AG04450 (cell line): ENCODE measurements around the gene ACVR2B. TPM values are rescaled to one million over a fixed set of nuclear protein-coding genes. Genes with fewer than 3 reads are reported as not detected.

ENCODE experiments used
- CTCF ChIA-PET: fragments of 300-600, 350-600 bp; formaldehyde crosslinking; extraction: SDS; loops from one replicate; lab custom pipeline; 2022; ENCODE audit warnings: antibody characterized with exemption, inconsistent platforms; lab: Charles Lee
- POLR2A ChIA-PET: fragments of 350-600 bp; formaldehyde crosslinking; extraction: SDS; loops from one replicate; lab custom pipeline; 2021; ENCODE audit warnings: antibody characterized with exemption, inconsistent platforms; lab: Yijun Ruan, JAX
- DNase-seq: peaks from one replicate; pipeline ENCODE4 v3.0.0-alpha.2; 2011; ENCODE audit warnings: low read depth, low spot score
- H3K27ac ChIP-seq: one replicate; pipeline ENCODE4 v1.5.1; 2012; ENCODE audit warnings: low read depth, low read length, control low read depth
- H3K27me3 ChIP-seq: one replicate; pipeline ENCODE4 v1.6.0; 2012; ENCODE audit warnings: low read length; ENCODE audit not compliant: control insufficient read depth, insufficient read depth
- H3K4me3 ChIP-seq: 2 replicates; pipeline ENCODE4 v1.5.1; 2011; ENCODE audit warnings: mild to moderate bottlenecking, low read depth, low read length, control low read depth
- H3K9me3 ChIP-seq: 2 replicates; pipeline ENCODE4 v1.5.1; 2012; ENCODE audit warnings: low read length; ENCODE audit not compliant: control insufficient read depth, insufficient read depth
- polyA plus RNA-seq: library from polyadenylated mRNA; depleted of rRNA; stranded (reverse); fragments of >200 nt; gene quantifications from 2 replicates; pipeline ENCODE4 v1.2.3, GENCODE V29; 2011
- TF ChIP-seq, protein P1 (sequence below): IDR thresholded peaks from 2 replicates; pipeline ENCODE4 v1.5.1; 2011; ENCODE audit warnings: low read depth, low read length, control low read depth, inconsistent platforms

The ACVR2B gene
- polyA plus RNA-seq, 1 experiment, result 1.0 TPM

DNA sequence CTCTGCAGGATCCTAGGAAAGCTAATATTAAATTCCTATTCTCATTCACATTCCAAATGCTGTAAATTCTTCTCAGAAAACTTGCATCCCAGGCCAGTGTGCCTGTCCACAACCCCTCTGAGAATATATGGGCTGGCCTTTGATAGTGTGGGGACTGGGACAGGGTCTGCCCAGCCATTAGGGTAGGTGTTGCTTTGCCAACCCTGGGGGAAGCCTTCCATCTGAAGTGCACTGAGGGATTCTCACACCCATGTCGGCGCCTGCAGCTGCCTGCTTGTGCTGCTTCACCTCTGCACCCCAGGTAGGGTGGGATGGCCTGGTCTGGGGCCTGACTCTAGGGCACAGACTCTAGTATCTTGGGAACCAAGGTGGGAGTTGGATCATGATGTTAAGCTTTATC lies 27.2 kb downstream of the ACVR2B start:
- TF ChIP-seq, protein P1, sequence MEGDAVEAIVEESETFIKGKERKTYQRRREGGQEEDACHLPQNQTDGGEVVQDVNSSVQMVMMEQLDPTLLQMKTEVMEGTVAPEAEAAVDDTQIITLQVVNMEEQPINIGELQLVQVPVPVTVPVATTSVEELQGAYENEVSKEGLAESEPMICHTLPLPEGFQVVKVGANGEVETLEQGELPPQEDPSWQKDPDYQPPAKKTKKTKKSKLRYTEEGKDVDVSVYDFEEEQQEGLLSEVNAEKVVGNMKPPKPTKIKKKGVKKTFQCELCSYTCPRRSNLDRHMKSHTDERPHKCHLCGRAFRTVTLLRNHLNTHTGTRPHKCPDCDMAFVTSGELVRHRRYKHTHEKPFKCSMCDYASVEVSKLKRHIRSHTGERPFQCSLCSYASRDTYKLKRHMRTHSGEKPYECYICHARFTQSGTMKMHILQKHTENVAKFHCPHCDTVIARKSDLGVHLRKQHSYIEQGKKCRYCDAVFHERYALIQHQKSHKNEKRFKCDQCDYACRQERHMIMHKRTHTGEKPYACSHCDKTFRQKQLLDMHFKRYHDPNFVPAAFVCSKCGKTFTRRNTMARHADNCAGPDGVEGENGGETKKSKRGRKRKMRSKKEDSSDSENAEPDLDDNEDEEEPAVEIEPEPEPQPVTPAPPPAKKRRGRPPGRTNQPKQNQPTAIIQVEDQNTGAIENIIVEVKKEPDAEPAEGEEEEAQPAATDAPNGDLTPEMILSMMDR, result no peak
- H3K27me3 ChIP-seq, result no peaks in the 10 kb centered on the region
- POLR2A ChIA-PET, result no interaction called here
- H3K27ac ChIP-seq, result no peak overlapping the region
- H3K9me3 ChIP-seq, result no peaks in the 10 kb centered on the region; the same call in 1 of the 2 replicates
- no peak overlapping the region for H3K4me3 ChIP-seq
- CTCF ChIA-PET, result interaction anchor here (0.7 to 6.5 kb wide), 25 partner anchors 9 to 483 kb away, joined by 3 to 117 read pairs (median 5); partner anchors contain the start of genes ACAA1, ACVR2B, EXOG and XYLB
- no peak for DNase-seq

DNA sequence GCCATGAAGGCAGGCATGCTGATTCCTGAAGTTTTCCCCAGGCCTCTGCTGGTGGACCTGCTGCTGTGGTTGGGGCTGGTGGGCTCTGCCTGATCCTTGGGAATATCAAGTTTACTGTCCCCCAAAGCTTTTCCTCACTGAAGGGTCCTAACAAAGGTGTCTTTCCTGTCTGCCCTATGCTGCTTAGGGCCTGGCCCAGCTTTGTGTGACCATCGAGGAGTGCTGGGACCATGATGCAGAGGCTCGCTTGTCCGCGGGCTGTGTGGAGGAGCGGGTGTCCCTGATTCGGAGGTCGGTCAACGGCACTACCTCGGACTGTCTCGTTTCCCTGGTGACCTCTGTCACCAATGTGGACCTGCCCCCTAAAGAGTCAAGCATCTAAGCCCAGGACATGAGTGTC lies 29.3 kb downstream of the ACVR2B start:
- Histone ChIP-seq H3K9me3 (no peaks in the 10 kb centered on the region; the same call in 1 of the 2 replicates), H3K27ac (no peak overlapping the region), H3K27me3 (no peaks in the 10 kb centered on the region), H3K4me3 (no peak overlapping the region)
- DNase-seq, result no peak
- POLR2A ChIA-PET, result no interaction called here
- TF ChIP-seq, protein P1, result no peak
- CTCF ChIA-PET, result interaction anchor here (6.5 kb wide), 1 partner anchor 138 kb away, joined by 117 read pairs; the partner anchor contains the start of gene XYLB

DNA sequence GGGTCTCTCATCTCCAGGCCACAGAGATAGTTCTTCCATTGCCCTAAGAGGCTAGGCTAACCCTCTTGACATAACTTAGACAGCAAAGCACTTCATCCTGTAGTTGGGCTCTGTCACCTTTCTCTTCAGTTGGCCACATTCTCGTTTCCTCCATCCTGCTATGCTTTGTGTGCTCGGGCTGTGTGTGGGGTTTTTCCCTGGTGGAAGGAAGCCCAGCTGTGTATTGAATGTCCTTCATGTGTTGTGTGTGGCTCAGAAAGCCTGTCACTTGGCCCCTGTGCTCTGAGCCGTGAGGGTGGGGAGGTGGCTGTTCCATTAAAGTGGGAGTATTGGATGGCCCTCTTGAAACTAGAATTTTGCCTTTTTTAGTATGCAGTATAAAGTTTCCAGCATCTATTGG lies 33.6 kb downstream of the ACVR2B start:
- no peak for DNase-seq
- Histone ChIP-seq H3K9me3 (no peaks in the 10 kb centered on the region), H3K27me3 (no peaks in the 10 kb centered on the region), H3K27ac (no peak overlapping the region), H3K4me3 (no peak overlapping the region)
- CTCF ChIA-PET, result interaction anchor here (0.6 to 1.2 kb wide), 3 partner anchors 9 to 473 kb away, joined by 3 to 9 read pairs (median 3); partner anchors contain the start of gene EXOG
- TF ChIP-seq, protein P1, result no peak
- POLR2A ChIA-PET, result no interaction called here

DNA sequence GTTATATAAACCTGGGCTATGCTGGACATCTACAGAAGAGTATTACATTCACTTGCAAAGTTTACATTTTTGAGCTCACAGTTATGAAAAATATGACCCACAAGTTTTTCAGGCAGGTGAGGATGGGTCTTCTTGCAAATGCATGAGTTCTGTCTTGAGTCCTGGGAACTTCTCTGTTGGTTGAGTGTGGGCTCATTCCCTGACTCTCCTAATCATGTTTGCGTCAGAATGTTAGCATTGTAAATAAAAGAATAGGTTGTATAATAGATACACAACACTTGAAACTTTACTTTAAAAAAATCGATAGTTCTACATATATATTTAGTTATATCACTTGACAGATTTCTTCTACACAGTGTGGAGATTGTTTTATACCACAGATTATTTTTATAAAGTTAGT lies 35.3 kb downstream of the ACVR2B start:
- DNase-seq, result no peak

DNA sequence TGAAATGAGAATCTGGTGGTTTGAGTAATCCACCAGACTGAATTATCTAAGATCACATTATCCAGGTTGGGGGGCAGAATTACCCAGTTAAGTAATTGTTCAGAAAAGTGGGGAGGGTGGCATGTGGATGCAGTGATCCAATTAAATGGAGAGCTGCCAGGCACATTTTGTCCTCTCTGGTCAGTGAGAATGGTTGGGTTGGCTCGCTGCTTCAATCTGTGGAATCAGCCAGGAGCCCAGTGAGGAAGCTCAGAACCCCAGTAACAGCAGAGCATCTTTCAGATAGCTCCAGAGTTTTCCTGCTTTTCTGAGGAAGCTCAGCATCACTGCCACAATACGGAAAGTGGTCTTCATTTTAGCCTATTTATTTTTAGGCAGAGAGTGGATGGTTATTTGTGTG lies 36.1 kb downstream of the ACVR2B start:
- Histone ChIP-seq H3K27me3 (no peaks in the 10 kb centered on the region), H3K9me3 (no peaks in the 10 kb centered on the region), H3K4me3 (no peak overlapping the region), H3K27ac (no peak overlapping the region)
- ChIA-PET CTCF (interaction anchor here (1.9 to 3.3 kb wide), 3 partner anchors 10 to 143 kb away, joined by 5 to 17 read pairs (median 17); partner anchors contain the start of gene XYLB), POLR2A (no interaction called here)
- DNase-seq, result no peak
- TF ChIP-seq, protein P1, result no peak

More for the DNA sequence above, 35.3 kb downstream of the ACVR2B start:
- H3K9me3 ChIP-seq, result no peaks in the 10 kb centered on the region
- H3K4me3 ChIP-seq, result no peak overlapping the region
- H3K27ac ChIP-seq, result no peak overlapping the region
- ChIA-PET POLR2A (no interaction called here), CTCF (interaction anchor here (1.9 to 3.3 kb wide), 3 partner anchors 9 to 143 kb away, joined by 5 to 17 read pairs (median 17); partner anchors contain the start of gene XYLB)
- H3K27me3 ChIP-seq, result no peaks in the 10 kb centered on the region
- TF ChIP-seq, protein P1, result no peak
